Bronchial epithelial cell (primary cell): ENCODE results near the gene CREB5. TPM values are rescaled to one million over a fixed set of nuclear protein-coding genes. Genes with fewer than 3 reads are reported as not detected.

ENCODE experiments used
- DNase-seq: peaks from one replicate; pipeline ENCODE4 v3.0.0-alpha.2; 2010; ENCODE audit warnings: low read depth
- FAIRE-seq: peaks from 2 replicates; lab custom pipeline; 2011; peaks lifted over from hg19 to GRCh38; lab: Jason Lieb, UNC
- H3K27me3 ChIP-seq: 2 replicates; pipeline ENCODE4 v1.5.1; 2011; ENCODE audit warnings: low read length; ENCODE audit not compliant: control insufficient read depth, insufficient read depth
- H3K36me3 ChIP-seq: 2 replicates; pipeline ENCODE4 v1.5.1; 2011; ENCODE audit warnings: low read length; ENCODE audit not compliant: control insufficient read depth, insufficient read depth
- H3K4me3 ChIP-seq: 2 replicates; pipeline ENCODE4 v1.5.1; 2011; ENCODE audit warnings: mild to moderate bottlenecking, low read depth, low read length, control low read depth
- CTCF ChIP-seq: IDR thresholded peaks from 2 replicates; pipeline ENCODE4 v1.5.1; 2011; ENCODE audit warnings: mild to moderate bottlenecking, moderate library complexity, low read length, control low read depth, inconsistent platforms; ENCODE audit not compliant: insufficient read depth, severe bottlenecking
- total RNA-seq: library from RNA; depleted of rRNA; stranded (reverse); fragments of >200 nt; gene quantifications from 2 replicates; pipeline ENCODE4 v1.2.1, GENCODE V29; 2014

The CREB5 gene
- total RNA-seq, 1 donor from 2014 or later, result 2.1 TPM

DNA sequence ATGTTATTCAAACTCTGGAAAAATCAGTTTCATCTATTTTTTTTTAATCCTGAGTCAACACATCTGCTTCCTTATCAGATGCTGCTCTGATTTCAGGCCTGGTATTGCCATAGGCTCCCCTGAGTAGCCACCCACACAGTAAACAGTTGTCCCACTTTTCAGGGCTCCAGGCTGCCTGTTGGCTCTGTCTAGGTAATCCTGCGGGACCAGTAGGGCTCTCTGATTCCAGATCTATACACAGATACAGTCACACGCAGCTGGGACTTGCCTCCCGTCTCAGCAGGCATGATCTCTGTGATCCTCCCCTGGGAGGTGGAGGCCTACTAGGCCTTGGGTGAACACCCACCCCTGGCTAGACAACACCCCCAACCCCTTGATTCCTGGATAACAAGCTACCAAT is 206.1 kb downstream of the CREB5 start:
- FAIRE-seq, result no peak
- no peak overlapping the region for H3K4me3 ChIP-seq
- TF ChIP-seq CTCF, result no peak
- H3K36me3 ChIP-seq, result no peaks in the 10 kb centered on the region
- no peak for DNase-seq
- no peaks in the 10 kb centered on the region for H3K27me3 ChIP-seq

DNA sequence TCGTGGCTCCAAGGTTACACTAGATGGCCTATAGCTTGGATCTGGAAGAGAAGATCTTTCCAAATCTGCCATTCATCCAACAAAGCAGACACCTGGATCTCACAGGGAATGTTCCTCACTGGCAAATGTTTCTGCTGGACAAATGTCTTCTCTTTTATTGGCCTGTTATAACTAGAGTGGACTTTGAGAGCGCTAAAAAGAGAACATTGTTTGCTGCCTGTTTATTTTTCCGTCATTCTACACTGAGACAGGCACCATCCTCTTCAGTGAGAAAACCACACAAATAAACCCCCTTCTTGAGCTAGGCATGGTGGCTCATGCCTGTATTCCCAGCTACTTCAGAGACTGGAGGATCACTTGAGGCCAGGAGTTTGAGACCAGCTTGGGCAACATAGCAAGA is 206.9 kb downstream of the CREB5 start:
- FAIRE-seq (no peak), DNase-seq (no peak)
- Histone ChIP-seq H3K4me3 (no peak overlapping the region), H3K36me3 (no peaks in the 10 kb centered on the region), H3K27me3 (no peaks in the 10 kb centered on the region)
- TF ChIP-seq CTCF, result no peak

DNA sequence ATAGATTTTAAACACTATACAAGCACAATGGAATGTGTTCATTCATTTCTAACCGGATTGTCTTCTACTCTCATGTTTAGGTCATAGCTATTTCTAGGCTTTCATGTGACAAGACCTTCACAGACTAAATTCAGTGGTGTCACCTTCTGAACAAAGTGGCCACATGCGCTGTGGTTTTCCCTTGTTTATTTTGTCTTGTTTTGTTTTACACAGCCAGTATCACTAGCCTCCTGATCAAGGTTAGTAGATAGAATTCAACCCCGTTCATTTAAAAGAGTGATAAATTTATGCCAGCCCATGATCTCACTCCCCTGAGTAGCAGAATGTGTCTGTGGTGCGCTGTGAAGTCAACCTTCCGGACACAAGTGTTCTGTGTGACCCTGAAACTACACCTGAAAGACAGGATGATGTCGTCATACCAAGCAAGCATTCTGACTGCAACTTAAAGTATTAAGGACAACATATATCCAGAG is 209.1 kb downstream of the CREB5 start:
- TF ChIP-seq CTCF, result no peak
- DNase-seq (no peak), FAIRE-seq (no peak)
- no peak overlapping the region for H3K4me3 ChIP-seq
- H3K27me3 ChIP-seq, result no peaks in the 10 kb centered on the region
- no peaks in the 10 kb centered on the region for H3K36me3 ChIP-seq

GRCh38 chr7:28623105-28623730 is 210.9 kb downstream of the CREB5 start:
- no peak for TF ChIP-seq CTCF
- no peak for FAIRE-seq
- Histone ChIP-seq H3K27me3 (no peaks in the 10 kb centered on the region), H3K4me3 (no peak overlapping the region), H3K36me3 (no peaks in the 10 kb centered on the region)
- DNase-seq, result peak; percentile 28

GRCh38 chr7:28623863-28624262 is 211.5 kb downstream of the CREB5 start:
- TF ChIP-seq CTCF, result peak; percentile 18
- DNase-seq (peak; percentile 56), FAIRE-seq (no peak)

GRCh38 chr7:28625432-28625831 is 213.1 kb downstream of the CREB5 start:
- TF ChIP-seq CTCF, result no peak
- DNase-seq (no peak), FAIRE-seq (no peak)
- Histone ChIP-seq H3K4me3 (no peak overlapping the region), H3K27me3 (no peaks in the 10 kb centered on the region), H3K36me3 (no peaks in the 10 kb centered on the region)

More at GRCh38 chr7:28623863-28624262, 211.5 kb downstream of the CREB5 start:
- no peaks in the 10 kb centered on the region for H3K36me3 ChIP-seq
- H3K27me3 ChIP-seq, result no peaks in the 10 kb centered on the region
- no peak overlapping the region for H3K4me3 ChIP-seq
